DOHH2 (cell line): Measurements from ENCODE around the gene MICAL3.

Experiments used
- H3F3A ChIP-seq: fragments of 200-600 bp; sonication (generic), shearing (Covaris generic); 2 replicates; pipeline ENCODE4 v1.6.0; 2016; ENCODE audit warnings: antibody characterized with exemption, mild to moderate bottlenecking; ENCODE audit not compliant: control insufficient read depth, insufficient read depth
- H3K27ac ChIP-seq: fragments of 200-600 bp; sonication (generic); 2 replicates; pipeline ENCODE4 v1.5.1; 2014; ENCODE audit warnings: low read depth, mild to moderate bottlenecking, low read length, moderate library complexity
- H3K27me3 ChIP-seq: fragments of 200-600 bp; sonication (generic); 2 replicates; pipeline ENCODE4 v1.6.1; 2014; ENCODE audit warnings: mild to moderate bottlenecking, low read length, mixed read lengths; ENCODE audit not compliant: control insufficient read depth
- H3K36me3 ChIP-seq: fragments of 200-600 bp; sonication (generic); 2 replicates; pipeline ENCODE4 v1.6.1; 2014; ENCODE audit warnings: mild to moderate bottlenecking, low read length, moderate library complexity, mixed read lengths; ENCODE audit not compliant: control insufficient read depth
- H3K4me1 ChIP-seq: fragments of 200-600 bp; sonication (generic); 2 replicates; pipeline ENCODE4 v1.6.1; 2014; ENCODE audit warnings: mild to moderate bottlenecking, low read length, mixed read lengths; ENCODE audit not compliant: control insufficient read depth
- H3K4me2 ChIP-seq: fragments of 200-600 bp; sonication (generic); 2 replicates; pipeline ENCODE4 v1.6.0; 2014; ENCODE audit warnings: mild to moderate bottlenecking, low read length, moderate library complexity
- H3K4me3 ChIP-seq: fragments of 200-600 bp; sonication (generic); 2 replicates; pipeline ENCODE4 v1.5.1; 2014; ENCODE audit warnings: mild to moderate bottlenecking, low read length, mixed read lengths
- H3K79me2 ChIP-seq: fragments of 200-600 bp; sonication (generic); 2 replicates; pipeline ENCODE4 v1.6.1; 2014; ENCODE audit warnings: mild to moderate bottlenecking, low read length, mixed read lengths; ENCODE audit not compliant: control insufficient read depth
- H3K9me2 ChIP-seq: fragments of 200-600 bp; sonication (generic); replicated peaks from 2 replicates; pipeline ENCODE4 v1.6.1; 2014; ENCODE audit warnings: mild to moderate bottlenecking, low read length, mixed read lengths; ENCODE audit not compliant: control insufficient read depth
- H3K9me3 ChIP-seq: fragments of 200-600 bp; sonication (generic); 2 replicates; pipeline ENCODE4 v1.6.1; 2014; ENCODE audit warnings: antibody characterized with exemption, low read length, mixed read lengths; ENCODE audit not compliant: control insufficient read depth, insufficient read depth
- H4K20me1 ChIP-seq: fragments of 200-600 bp; sonication (generic); 2 replicates; pipeline ENCODE4 v1.6.0; 2014; ENCODE audit warnings: low read depth, mild to moderate bottlenecking, antibody characterized with exemption, low read length, moderate library complexity; ENCODE audit not compliant: control insufficient read depth, insufficient read depth
- CTCF ChIP-seq: fragments of 200-600 bp; sonication (generic); IDR thresholded peaks from one replicate; pipeline ENCODE4 v1.5.1; 2014; ENCODE audit warnings: antibody characterized with exemption, mild to moderate bottlenecking, low read depth, low read length; ENCODE audit not compliant: poor library complexity, severe bottlenecking
- EZH2phosphoT487 ChIP-seq: fragments of 200-600 bp; sonication (generic); IDR thresholded peaks from 2 replicates; pipeline ENCODE4 v1.6.1; 2017; ENCODE audit warnings: borderline replicate concordance, mild to moderate bottlenecking, antibody characterized with exemption, low read length, moderate library complexity, mixed read lengths

MICAL3 gene

GRCh38 chr22:17914474-17914873 is 109.9 kb downstream of the MICAL3 start:
- Histone ChIP-seq H3K36me3 (no peaks in the 10 kb centered on the region), H3K27ac (no peak overlapping the region), H3K9me3 (no peaks in the 10 kb centered on the region), H3K4me1 (peaks cover 3% of the 10 kb centered on the region; the same call in 1 of the 2 replicates), H3K4me3 (no peak overlapping the region), H3K27me3 (no peaks in the 10 kb centered on the region), H3K4me2 (no peak overlapping the region), H3K9me2 (no peaks in the 10 kb centered on the region), H4K20me1 (peaks cover 19% of the 10 kb centered on the region), H3K79me2 (peaks cover 100% of the 10 kb centered on the region), H3F3A (no peaks in the 10 kb centered on the region)
- TF ChIP-seq EZH2phosphoT487 (no peak), CTCF (no peak)

- Histone ChIP-seq H3K4me2 (no peak overlapping the region), H3K27me3 (no peaks in the 10 kb centered on the region), H3K4me1 (peaks cover 3% of the 10 kb centered on the region; the same call in 1 of the 2 replicates), H3K9me2 (no peaks in the 10 kb centered on the region), H3K36me3 (no peaks in the 10 kb centered on the region), H3F3A (no peaks in the 10 kb centered on the region), H4K20me1 (peaks cover 17% of the 10 kb centered on the region), H3K79me2 (peaks cover 100% of the 10 kb centered on the region), H3K4me3 (no peak overlapping the region), H3K9me3 (no peaks in the 10 kb centered on the region), H3K27ac (no peak overlapping the region)
- TF ChIP-seq EZH2phosphoT487 (no peak), CTCF (no peak)
Measured at GRCh38 chr22:17913801-17914347, 110.5 kb downstream of the MICAL3 start.

GRCh38 chr22:17912945-17913721 is 111.2 kb downstream of the MICAL3 start:
- Histone ChIP-seq H3K4me3 (no peak overlapping the region), H3F3A (no peaks in the 10 kb centered on the region), H3K27ac (no peak overlapping the region), H3K36me3 (no peaks in the 10 kb centered on the region), H4K20me1 (peaks cover 17% of the 10 kb centered on the region), H3K4me1 (peaks cover 3% of the 10 kb centered on the region; the same call in 1 of the 2 replicates), H3K4me2 (no peak overlapping the region), H3K27me3 (no peaks in the 10 kb centered on the region), H3K79me2 (peaks cover 98% of the 10 kb centered on the region), H3K9me2 (no peaks in the 10 kb centered on the region), H3K9me3 (no peaks in the 10 kb centered on the region)
- TF ChIP-seq CTCF (no peak), EZH2phosphoT487 (no peak)
